GM19455 (cell line): ENCODE data around the gene WDR70.
"Not testable (repeated sequence)": the region's sequence is repeated elsewhere in the genome, so short reads cannot be mapped to it uniquely, and the experiment has no call there.

ENCODE experiments used
- ATAC-seq: cut with Tn5 transposase; IDR thresholded peaks from one replicate; pipeline ENCODE4 v1.9.1; 2021; ENCODE audit not compliant: unreplicated experiment

Gene WDR70

GRCh38 chr5:37742111-37742510 is 363.0 kb downstream of the WDR70 start:
- ATAC-seq = no peak

- ATAC-seq = no peak
These were observed 372.1 kb downstream of the WDR70 start for GRCh38 chr5:37751227-37751626.

GRCh38 chr5:37754976-37755375 is 375.9 kb downstream of the WDR70 start:
- no peak for ATAC-seq

GRCh38 chr5:37755581-37755980 is 376.5 kb downstream of the WDR70 start:
- no peak for ATAC-seq

GRCh38 chr5:37756248-37756647 is 377.1 kb downstream of the WDR70 start:
- no peak for ATAC-seq

GRCh38 chr5:37757980-37758582 is 379.0 kb downstream of the WDR70 start:
- no peak for ATAC-seq

- ATAC-seq = no peak
These were observed 388.1 kb downstream of the WDR70 start for GRCh38 chr5:37767251-37767650.

- ATAC-seq = no peak
These were observed 388.8 kb downstream of the WDR70 start for GRCh38 chr5:37767961-37768360.

GRCh38 chr5:37768371-37768770 is 389.3 kb downstream of the WDR70 start:
- ATAC-seq = no peak

GRCh38 chr5:37769108-37769507 is 390.0 kb downstream of the WDR70 start:
- no peak for ATAC-seq

- ATAC-seq = no peak
These were observed 390.7 kb downstream of the WDR70 start for GRCh38 chr5:37769840-37770239.

GRCh38 chr5:37770786-37771185 is 391.7 kb downstream of the WDR70 start:
- ATAC-seq = no peak

GRCh38 chr5:37771203-37771611 is 392.1 kb downstream of the WDR70 start:
- no peak for ATAC-seq

- no peak for ATAC-seq
These were observed 392.6 kb downstream of the WDR70 start for GRCh38 chr5:37771731-37772130.

- no peak for ATAC-seq
These were observed 393.1 kb downstream of the WDR70 start for GRCh38 chr5:37772255-37772654.

GRCh38 chr5:37773809-37774208 is 394.7 kb downstream of the WDR70 start:
- no peak for ATAC-seq

GRCh38 chr5:37774912-37775483 is 395.9 kb downstream of the WDR70 start:
- ATAC-seq = no peak

GRCh38 chr5:37776826-37777225 is 397.7 kb downstream of the WDR70 start:
- no peak for ATAC-seq

- no peak for ATAC-seq
These were observed 398.5 kb downstream of the WDR70 start for GRCh38 chr5:37777432-37778130.

GRCh38 chr5:37781409-37781808 is 402.3 kb downstream of the WDR70 start:
- not testable (repeated sequence) for ATAC-seq

- no peak for ATAC-seq
These were observed 407.3 kb downstream of the WDR70 start for GRCh38 chr5:37786416-37786815.

- no peak for ATAC-seq
These were observed 407.9 kb downstream of the WDR70 start for GRCh38 chr5:37786862-37787519.
